ENCODE results near the gene SLC25A28.

SLC25A28 gene

GRCh38 chr10:99620711-99621453 is 643 bp upstream of the SLC25A28 start (continued):
- TF ChIP-seq HOXD13 (CRISPR knock-in tag; IDR thresholded peaks at IDR 0.05; ENCODE audit: borderline replicate concordance) (no peak), ZNF223 (tag by site-specific recombination; IDR thresholded peaks at IDR 0.05) (no peak), ZBTB20 (tag by site-specific recombination; IDR thresholded peaks at IDR 0.05) (peak; percentile 99), ZNF394 (tag by site-specific recombination; IDR thresholded peaks at IDR 0.05; ENCODE audit: borderline replicate concordance) (peak; percentile 67), ZNF37A (tag by site-specific recombination; IDR thresholded peaks at IDR 0.05) (no peak), ZFHX2 (tag by site-specific recombination; conservative IDR thresholded peaks at IDR 0.05) (peak; percentile 87), ZNF549 (tag by site-specific recombination; IDR thresholded peaks at IDR 0.05) (no peak), ZNF121 (tag by site-specific recombination; IDR thresholded peaks at IDR 0.05) (peak; percentile 52; the same call in 1 of the 2 replicates), ZNF629 (tag by site-specific recombination; IDR thresholded peaks at IDR 0.05) (peak; percentile 92), MZF1 (tag by site-specific recombination; IDR thresholded peaks at IDR 0.05; ENCODE audit: borderline replicate concordance) (peak; percentile 33; the same call in 1 of the 2 replicates), YY1 (tag by site-specific recombination; IDR thresholded peaks at IDR 0.05) (peak; percentile 62; the same call in 1 of the 2 replicates), ZFP3 (tag by site-specific recombination; IDR thresholded peaks at IDR 0.05; ENCODE audit: low read depth) (no peak), ZNF623 (tag by site-specific recombination; IDR thresholded peaks at IDR 0.05) (no peak), ZNF324 (tag by site-specific recombination; IDR thresholded peaks at IDR 0.05) (peak; percentile 63), ZNF341 (tag by site-specific recombination; IDR thresholded peaks at IDR 0.05; ENCODE audit: low read depth) (peak; percentile 62), ZNF24 (tag by site-specific recombination; IDR thresholded peaks at IDR 0.05) (peak; percentile 99), SP3 (tag by site-specific recombination; IDR thresholded peaks at IDR 0.05) (peak; percentile 79), ZNF335 (tag by site-specific recombination; conservative IDR thresholded peaks at IDR 0.05) (no peak; the same call in 1 of the 2 replicates), BCL11A (tag by site-specific recombination; IDR thresholded peaks at IDR 0.05; ENCODE audit: low read depth) (peak; percentile 84; the same call in 1 of the 2 replicates), ZNF621 (tag by site-specific recombination; IDR thresholded peaks at IDR 0.05) (no peak), ZNF544 (tag by site-specific recombination; IDR thresholded peaks at IDR 0.05) (no peak), HOXA7 (CRISPR knock-in tag; IDR thresholded peaks at IDR 0.05; ENCODE audit: borderline replicate concordance) (no peak), ZNF704 (tag by site-specific recombination; IDR thresholded peaks at IDR 0.05) (no peak), ZNF138 (tag by site-specific recombination; IDR thresholded peaks at IDR 0.05; ENCODE audit: borderline replicate concordance) (no peak), TCF7L2 (IDR thresholded peaks at IDR 0.05; ENCODE audit: borderline replicate concordance, low read depth, low read length) (no peak), ZBTB48 (tag by site-specific recombination; IDR thresholded peaks at IDR 0.05) (peak; percentile 99), SP7 (tag by site-specific recombination; IDR thresholded peaks at IDR 0.05) (peak; percentile 91), ZNF10 (tag by site-specific recombination; IDR thresholded peaks at IDR 0.05) (no peak), ZNF707 (tag by site-specific recombination; IDR thresholded peaks at IDR 0.05) (no peak), ZNF768 (tag by site-specific recombination; IDR thresholded peaks at IDR 0.05) (no peak), ZNF501 (tag by site-specific recombination; IDR thresholded peaks at IDR 0.05) (peak; percentile 98), RBAK (tag by site-specific recombination; IDR thresholded peaks at IDR 0.05) (no peak; the same call in 1 of the 2 replicates), KLF16 (tag by site-specific recombination; IDR thresholded peaks at IDR 0.05) (peak; percentile 90), ZBTB7A (tag by site-specific recombination; IDR thresholded peaks at IDR 0.05; ENCODE audit: low read depth) (peak; percentile 88), ZNF529 (tag by site-specific recombination; IDR thresholded peaks at IDR 0.05; ENCODE audit: insufficient replicate concordance) (no peak), ZNF558 (tag by site-specific recombination; IDR thresholded peaks at IDR 0.05) (no peak; the same call in 1 of the 2 replicates)
- TF ChIP-seq, protein P1, sequence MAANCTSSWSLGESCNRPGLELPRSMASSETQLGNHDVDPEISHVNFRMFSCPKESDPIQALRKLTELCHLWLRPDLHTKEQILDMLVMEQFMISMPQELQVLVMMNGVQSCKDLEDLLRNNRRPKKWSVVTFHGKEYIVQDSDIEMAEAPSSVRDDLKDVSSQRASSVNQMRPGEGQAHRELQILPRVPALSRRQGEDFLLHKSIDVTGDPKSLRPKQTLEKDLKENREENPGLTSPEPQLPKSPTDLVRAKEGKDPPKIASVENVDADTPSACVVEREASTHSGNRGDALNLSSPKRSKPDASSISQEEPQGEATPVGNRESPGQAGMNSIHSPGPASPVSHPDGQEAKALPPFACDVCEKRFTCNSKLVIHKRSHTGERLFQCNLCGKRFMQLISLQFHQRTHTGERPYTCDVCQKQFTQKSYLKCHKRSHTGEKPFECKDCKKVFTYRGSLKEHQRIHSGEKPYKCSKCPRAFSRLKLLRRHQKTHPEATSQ (tag by site-specific recombination; IDR thresholded peaks at IDR 0.05) = peak; percentile 97
- TF ChIP-seq, protein P2, sequence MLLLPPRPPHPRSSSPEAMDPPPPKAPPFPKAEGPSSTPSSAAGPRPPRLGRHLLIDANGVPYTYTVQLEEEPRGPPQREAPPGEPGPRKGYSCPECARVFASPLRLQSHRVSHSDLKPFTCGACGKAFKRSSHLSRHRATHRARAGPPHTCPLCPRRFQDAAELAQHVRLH (tag by site-specific recombination; IDR thresholded peaks at IDR 0.05) = 0 out of 2 replicates have a peak, but pooled peaks have one; percentile 29
- TF ChIP-seq, protein P3, sequence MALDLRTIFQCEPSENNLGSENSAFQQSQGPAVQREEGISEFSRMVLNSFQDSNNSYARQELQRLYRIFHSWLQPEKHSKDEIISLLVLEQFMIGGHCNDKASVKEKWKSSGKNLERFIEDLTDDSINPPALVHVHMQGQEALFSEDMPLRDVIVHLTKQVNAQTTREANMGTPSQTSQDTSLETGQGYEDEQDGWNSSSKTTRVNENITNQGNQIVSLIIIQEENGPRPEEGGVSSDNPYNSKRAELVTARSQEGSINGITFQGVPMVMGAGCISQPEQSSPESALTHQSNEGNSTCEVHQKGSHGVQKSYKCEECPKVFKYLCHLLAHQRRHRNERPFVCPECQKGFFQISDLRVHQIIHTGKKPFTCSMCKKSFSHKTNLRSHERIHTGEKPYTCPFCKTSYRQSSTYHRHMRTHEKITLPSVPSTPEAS (tag by site-specific recombination; IDR thresholded peaks at IDR 0.05) = peak; percentile 29; the same call in 1 of the 2 replicates
